M059J (cell line): ENCODE results near the gene DCAF11. TPM values are rescaled to one million over a fixed set of nuclear protein-coding genes. Genes with fewer than 3 reads are reported as not detected.

ENCODE experiments used
- DNase-seq: peaks from one replicate; pipeline ENCODE4 v3.0.0-alpha.2; 2012; ENCODE audit warnings: low read depth
- total RNA-seq: library from RNA; depleted of rRNA; stranded (reverse); fragments of >200 nt; shearing (Covaris generic); gene quantifications from 2 replicates; pipeline ENCODE4 v1.2.3, GENCODE V29; 2014

Gene DCAF11
- total RNA-seq, 1 experiment from 2014 or later = 78.7 TPM

GRCh38 chr14:24139272-24139934 lies 24.8 kb downstream of the DCAF11 start:
- DNase-seq = no peak

GRCh38 chr14:24141097-24141880 lies 26.7 kb downstream of the DCAF11 start, which contains the start of gene EMC9:
Gene EMC9 (minus strand): TSS chr14:24141591. CDS start chr14:24141304, 287 bp downstream.
- DNase-seq = peak; percentile 99

- peak; percentile 57 for DNase-seq
These were observed 28.9 kb downstream of the DCAF11 start for GRCh38 chr14:24143511-24143910.

- DNase-seq = no peak
These were observed 29.9 kb downstream of the DCAF11 start for GRCh38 chr14:24144451-24144850.

GRCh38 chr14:24145219-24145618 lies 30.6 kb downstream of the DCAF11 start:
- no peak for DNase-seq

- DNase-seq = peak; percentile 30
These were observed 31.3 kb downstream of the DCAF11 start for GRCh38 chr14:24145690-24146452.

- DNase-seq = peak; percentile 97
These were observed 31.9 kb downstream of the DCAF11 start, which contains the start of gene PSME2 for GRCh38 chr14:24146453-24146977. Gene PSME2 (minus strand): TSS chr14:24146610. CDS start chr14:24146581, 29 bp downstream.

GRCh38 chr14:24146978-24147760 lies 32.6 kb downstream of the DCAF11 start, which contains the start of gene RNF31:
Gene RNF31 (plus strand): TSS chr14:24147498. CDS start chr14:24147699, 201 bp downstream.
- DNase-seq = peak; percentile 98

- no peak for DNase-seq
These were observed 33.3 kb downstream of the DCAF11 start for GRCh38 chr14:24147761-24148428.

GRCh38 chr14:24149302-24149969 lies 34.9 kb downstream of the DCAF11 start:
- no peak for DNase-seq

- no peak for DNase-seq
These were observed 35.5 kb downstream of the DCAF11 start for GRCh38 chr14:24150061-24150460.

GRCh38 chr14:24150567-24150966 lies 36.0 kb downstream of the DCAF11 start:
- no peak for DNase-seq

- no peak for DNase-seq
These were observed 36.4 kb downstream of the DCAF11 start for GRCh38 chr14:24150993-24151392.

GRCh38 chr14:24151404-24152080 lies 37.0 kb downstream of the DCAF11 start:
- no peak for DNase-seq

GRCh38 chr14:24155100-24155499 lies 40.5 kb downstream of the DCAF11 start:
- no peak for DNase-seq

- no peak for DNase-seq
These were observed 42.3 kb downstream of the DCAF11 start for GRCh38 chr14:24156840-24157239.

GRCh38 chr14:24157331-24157730 lies 42.8 kb downstream of the DCAF11 start:
- no peak for DNase-seq

GRCh38 chr14:24159777-24160498 lies 45.4 kb downstream of the DCAF11 start:
- no peak for DNase-seq

- DNase-seq = no peak
These were observed 45.9 kb downstream of the DCAF11 start for GRCh38 chr14:24160499-24160849.
